Measurements from ENCODE around the gene SLC9A1. TPM values are rescaled to one million over a fixed set of nuclear protein-coding genes. Genes with fewer than 3 reads are reported as not detected.

Gene SLC9A1
- total RNA-seq, 1 experiment from 2014 or later, result 21.7 TPM

GRCh38 chr1:27100335-27101053 is 54.4 kb downstream of the SLC9A1 start:
- Histone ChIP-seq H3K4me3 (replicated peaks in 1 of 2; ENCODE audit: low read depth in 1 of 2, low read length in 2 of 2) (no peak overlapping the region), H3K4me1 (ENCODE audit: control insufficient read depth in 1 of 2, insufficient read depth in 2 of 2, low read length in 2 of 2) (peaks cover 9 to 37% of the 10 kb centered on the region in 2 experiments), H3K79me2 (ENCODE audit: insufficient read depth, low read length) (no peaks in the 10 kb centered on the region), H4K20me1 (ENCODE audit: insufficient read depth) (no peaks in the 10 kb centered on the region), H3K27ac (ENCODE audit: low read depth, low read length) (peak overlapping the region; percentile 25; the same call in 1 of the 2 replicates), H3K36me3 (ENCODE audit: control insufficient read depth in 1 of 2, insufficient read depth in 2 of 2, low read length in 2 of 2) (no peaks in the 10 kb centered on the region), H2AFZ (ENCODE audit: low read depth, low read length, poor library complexity, severe bottlenecking) (no peak overlapping the region), H3K27me3 (ENCODE audit: insufficient read depth, low read length) (no peaks in the 10 kb centered on the region), H3K4me2 (ENCODE audit: low read length) (peak overlapping the region; percentile 73), H3K9me2 (ENCODE audit: insufficient read depth) (no peaks in the 10 kb centered on the region), H3K9me3 (ENCODE audit: control insufficient read depth in 1 of 2, insufficient read depth in 1 of 2, low read depth in 1 of 2, low read length in 2 of 2) (no peaks in the 10 kb centered on the region), H3K9ac (ENCODE audit: low read length) (peak overlapping the region; percentile 43; the same call in 1 of the 2 replicates)
- RAD21 ChIA-PET (ENCODE audit: low non-redundant PET in 1 of 2, low total read pairs in 2 of 2, uncharacterized antibody in 2 of 2, unreplicated experiment in 2 of 2), result interaction anchor here in 1 of 2 experiments (1.3 to 1.5 kb wide), 2 partner anchors 55 to 103 kb away, joined by 4 to 5 read pairs; no protein-coding TSS in a partner anchor
- ATAC-seq (no peak), DNase-seq (ENCODE audit: low read depth, low spot score) (no peak)
- POLR2A ChIA-PET, result no interaction called here
- TF ChIP-seq REST (IDR thresholded peaks at IDR 0.05; ENCODE audit: low read depth) (no peak), SRF (IDR thresholded peaks at IDR 0.05; ENCODE audit: low read depth) (no peak), CTCF (IDR thresholded peaks at IDR 0.05 in 2 of 3, conservative IDR thresholded peaks at IDR 0.05 in 1 of 3; ENCODE audit: borderline replicate concordance in 1 of 3, insufficient read depth in 1 of 3, low read depth in 2 of 3, low read length in 2 of 3) (no peak), ZBTB33 (IDR thresholded peaks at IDR 0.05; ENCODE audit: extremely low read depth, insufficient replicate concordance, low read length) (no peak), TCF7L2 (IDR thresholded peaks at IDR 0.05; ENCODE audit: borderline replicate concordance, extremely low read depth, insufficient read depth, insufficient read length) (no peak), ZFX (IDR thresholded peaks at IDR 0.05) (no peak), ATF3 (IDR thresholded peaks at IDR 0.05) (no peak), EGR1 (IDR thresholded peaks at IDR 0.05; ENCODE audit: low read depth) (no peak), POLR2A (IDR thresholded peaks at IDR 0.05; ENCODE audit: borderline replicate concordance, extremely low read depth, insufficient read depth, insufficient read length) (no peak), YY1 (IDR thresholded peaks at IDR 0.05; ENCODE audit: extremely low read depth, insufficient replicate concordance, low read depth, low read length) (no peak), EZH2phosphoT487 (IDR thresholded peaks at IDR 0.05; ENCODE audit: borderline replicate concordance) (no peak), FOSL1 (IDR thresholded peaks at IDR 0.05; ENCODE audit: low read depth) (no peak), POLR2AphosphoS5 (IDR thresholded peaks at IDR 0.05; ENCODE audit: low read depth, low read length) (no peak), MAX (IDR thresholded peaks at IDR 0.05) (no peak)
- CTCF ChIA-PET, result interaction anchor here (0.8 to 11.1 kb wide), 3 partner anchors 55 to 196 kb away, joined by 3 to 219 read pairs (median 6); no protein-coding TSS in a partner anchor
- intact Hi-C loops (cut with micrococcal nuclease), result no loop called here
- BruUV-seq (replicated peaks), result no TSS peak
